ENCODE results near the gene ZNF217.
"Not testable (repeated sequence)": the region's sequence is repeated elsewhere in the genome, so short reads cannot be mapped to it uniquely, and the experiment has no call there.

ZNF217 gene

DNA sequence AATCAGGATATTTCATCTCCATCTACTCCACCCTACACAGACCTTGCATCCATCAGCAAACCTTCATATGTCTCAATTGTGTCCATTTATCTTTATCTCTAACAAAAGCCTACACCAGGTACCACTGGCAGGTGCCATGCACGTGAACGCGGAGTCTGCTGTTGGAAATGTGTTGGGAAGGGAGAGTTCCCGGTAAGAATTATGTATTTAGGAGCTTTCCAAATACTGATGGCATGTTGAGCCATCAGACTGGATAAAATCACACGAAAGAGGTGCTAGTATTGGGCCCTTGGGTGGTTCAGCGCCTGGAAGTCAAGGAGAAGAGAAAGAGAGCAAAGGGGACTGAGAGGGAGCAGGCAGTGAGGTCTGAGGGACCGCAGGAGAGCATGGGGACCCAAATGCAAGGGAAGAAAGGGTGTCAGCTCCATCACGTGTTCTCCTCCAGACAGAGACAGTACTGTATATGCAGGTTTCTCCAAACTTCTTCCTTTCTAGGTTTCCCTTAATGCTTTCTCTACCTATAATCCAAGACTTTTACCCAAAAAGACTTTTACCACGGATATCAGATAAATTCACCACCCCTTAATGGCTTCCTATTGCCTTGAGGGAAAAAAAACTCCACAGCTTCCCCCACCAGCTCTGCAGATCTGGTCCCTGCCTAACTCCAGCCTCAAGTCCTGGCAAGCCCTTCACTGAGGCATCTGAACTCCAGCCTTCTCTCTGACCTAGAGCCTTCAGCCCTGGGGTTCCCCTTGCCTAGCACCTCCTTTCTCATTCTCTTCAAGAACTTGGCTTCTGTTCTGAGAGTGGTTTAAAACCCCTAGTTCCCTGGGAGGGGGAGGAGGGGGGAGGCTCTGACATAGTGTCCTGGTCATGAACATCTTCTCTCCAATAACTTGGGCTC is 4.8 kb upstream of the ZNF217 start:
- TF ChIP-seq, protein P1, sequence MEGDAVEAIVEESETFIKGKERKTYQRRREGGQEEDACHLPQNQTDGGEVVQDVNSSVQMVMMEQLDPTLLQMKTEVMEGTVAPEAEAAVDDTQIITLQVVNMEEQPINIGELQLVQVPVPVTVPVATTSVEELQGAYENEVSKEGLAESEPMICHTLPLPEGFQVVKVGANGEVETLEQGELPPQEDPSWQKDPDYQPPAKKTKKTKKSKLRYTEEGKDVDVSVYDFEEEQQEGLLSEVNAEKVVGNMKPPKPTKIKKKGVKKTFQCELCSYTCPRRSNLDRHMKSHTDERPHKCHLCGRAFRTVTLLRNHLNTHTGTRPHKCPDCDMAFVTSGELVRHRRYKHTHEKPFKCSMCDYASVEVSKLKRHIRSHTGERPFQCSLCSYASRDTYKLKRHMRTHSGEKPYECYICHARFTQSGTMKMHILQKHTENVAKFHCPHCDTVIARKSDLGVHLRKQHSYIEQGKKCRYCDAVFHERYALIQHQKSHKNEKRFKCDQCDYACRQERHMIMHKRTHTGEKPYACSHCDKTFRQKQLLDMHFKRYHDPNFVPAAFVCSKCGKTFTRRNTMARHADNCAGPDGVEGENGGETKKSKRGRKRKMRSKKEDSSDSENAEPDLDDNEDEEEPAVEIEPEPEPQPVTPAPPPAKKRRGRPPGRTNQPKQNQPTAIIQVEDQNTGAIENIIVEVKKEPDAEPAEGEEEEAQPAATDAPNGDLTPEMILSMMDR (IDR thresholded peaks at IDR 0.05; ENCODE audit: control insufficient read depth, insufficient read depth, low read depth, low read length, missing control alignments): no peak
- no peak overlapping the region for H3K4me3 ChIP-seq (ENCODE audit: control insufficient read depth, low read depth, low read length)
- DNase-seq (ENCODE audit: low read depth): no peak

DNA sequence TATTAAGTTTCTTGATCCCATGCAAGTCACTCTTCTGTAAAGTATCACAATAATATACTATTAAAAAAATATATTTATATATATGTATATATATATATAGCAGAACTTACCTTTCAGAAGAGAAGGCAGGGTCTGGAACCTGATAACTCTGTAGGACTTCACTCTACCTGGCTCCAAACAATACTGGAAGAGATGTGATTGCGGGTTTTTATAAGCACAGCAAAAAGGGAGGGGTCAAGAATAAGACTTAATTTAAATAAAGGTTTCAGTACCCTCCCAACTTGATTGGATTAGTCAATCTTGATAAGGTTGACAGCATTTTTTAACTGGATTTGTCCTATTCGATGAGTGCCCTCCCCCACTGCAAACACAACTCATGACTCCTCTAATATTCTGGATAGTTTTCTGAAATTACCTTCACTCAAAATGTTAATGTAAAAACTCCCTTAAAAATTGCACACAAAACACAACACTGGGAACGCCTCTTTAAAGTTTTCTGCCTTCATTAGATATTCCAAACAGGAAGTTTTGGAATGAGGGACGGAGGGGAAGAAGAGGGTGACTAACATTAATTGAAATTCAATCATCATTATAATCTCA is 4.0 kb upstream of the ZNF217 start:
- TF ChIP-seq, protein P1 (IDR thresholded peaks at IDR 0.05; ENCODE audit: control insufficient read depth, insufficient read depth, low read depth, low read length, missing control alignments): no peak
- no peak overlapping the region for H3K4me3 ChIP-seq (ENCODE audit: control insufficient read depth, low read depth, low read length)
- DNase-seq (ENCODE audit: low read depth): no peak

DNA sequence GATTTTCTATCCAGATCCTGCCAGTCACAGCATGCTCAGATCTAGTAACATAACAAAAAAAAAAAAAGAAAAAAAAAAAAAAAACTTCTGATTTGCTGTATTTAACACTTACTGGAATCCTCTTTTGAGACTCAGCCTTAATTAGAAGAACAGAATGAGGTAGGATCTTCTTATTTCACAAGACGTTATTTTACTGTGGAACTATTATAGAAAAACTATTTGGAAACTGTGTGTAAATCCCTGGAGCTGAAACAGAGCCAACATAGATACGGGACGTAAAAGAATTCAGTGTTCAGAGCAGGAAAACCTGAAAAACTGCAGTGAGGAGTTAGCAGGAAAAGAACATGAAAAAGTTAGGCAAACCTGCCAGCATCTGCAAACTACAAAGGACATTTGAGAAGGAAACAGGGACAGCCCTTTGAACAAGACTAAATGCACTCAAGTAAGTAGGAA is 3.4 kb upstream of the ZNF217 start:
- no peak overlapping the region for H3K4me3 ChIP-seq (ENCODE audit: control insufficient read depth, low read depth, low read length)
- DNase-seq (ENCODE audit: low read depth): no peak

DNA sequence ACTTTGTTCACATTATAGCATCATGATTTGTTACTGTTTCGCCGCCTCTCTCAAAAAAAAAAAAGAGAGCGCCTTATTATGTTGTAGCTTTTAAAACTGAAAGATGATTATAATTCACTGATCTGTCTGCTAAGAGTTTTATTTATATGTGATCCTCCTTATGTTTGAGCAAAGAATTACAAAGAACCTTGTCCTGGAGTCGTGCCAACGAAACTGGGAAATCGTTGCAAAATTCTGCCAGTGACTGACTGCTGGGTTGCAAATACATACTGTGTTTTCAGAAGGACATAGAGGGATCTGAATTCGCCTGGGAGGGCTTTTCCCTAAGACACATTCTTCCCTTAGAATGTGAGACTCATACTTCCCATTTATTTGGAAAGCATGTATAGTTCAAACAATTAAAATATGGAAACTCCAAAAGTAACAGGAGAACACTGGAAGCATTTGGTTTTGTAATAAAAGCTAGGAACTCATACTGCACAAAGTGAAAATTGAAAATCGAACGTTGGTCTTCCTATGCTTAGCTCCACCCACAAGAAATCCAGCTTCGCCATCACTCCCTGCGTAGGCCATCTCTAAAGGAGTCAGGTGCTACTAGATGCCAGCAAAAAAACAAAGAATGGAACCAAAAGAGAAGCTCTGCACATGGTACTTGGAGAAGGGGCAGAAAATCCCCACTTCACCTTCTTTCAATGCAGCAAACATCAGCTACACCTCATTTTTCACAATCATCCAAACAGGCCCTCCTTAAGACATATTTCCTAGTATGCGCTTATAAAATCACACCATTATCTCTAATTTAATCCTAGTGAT is 2.8 kb upstream of the ZNF217 start:
- not testable (repeated sequence) for H3K4me3 ChIP-seq (ENCODE audit: control insufficient read depth, low read depth, low read length); DNase-seq (ENCODE audit: low read depth)

More for the DNA sequence above, 3.4 kb upstream of the ZNF217 start:
- TF ChIP-seq, protein P1 (IDR thresholded peaks at IDR 0.05; ENCODE audit: control insufficient read depth, insufficient read depth, low read depth, low read length, missing control alignments): no peak

DNA sequence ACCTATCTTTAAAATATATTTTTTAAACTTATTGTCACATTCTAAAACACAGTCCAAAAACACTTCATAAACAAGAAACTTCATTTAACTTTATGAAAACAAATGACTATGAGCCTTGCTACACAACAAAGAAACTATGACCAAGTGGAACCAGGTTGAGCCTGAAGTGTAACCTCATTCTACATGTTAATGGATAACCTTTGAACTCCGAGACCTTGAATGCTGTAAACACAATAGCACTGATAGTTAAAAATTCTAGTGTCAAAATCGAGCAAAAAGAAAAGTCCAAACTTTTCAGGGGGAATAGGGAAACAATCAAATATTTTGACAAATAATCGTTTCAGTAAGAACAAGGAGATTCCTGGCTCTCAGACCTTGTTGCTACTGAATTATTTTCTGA is 2.1 kb upstream of the ZNF217 start:
- not testable (repeated sequence) for H3K4me3 ChIP-seq (ENCODE audit: control insufficient read depth, low read depth, low read length); DNase-seq (ENCODE audit: low read depth)

DNA sequence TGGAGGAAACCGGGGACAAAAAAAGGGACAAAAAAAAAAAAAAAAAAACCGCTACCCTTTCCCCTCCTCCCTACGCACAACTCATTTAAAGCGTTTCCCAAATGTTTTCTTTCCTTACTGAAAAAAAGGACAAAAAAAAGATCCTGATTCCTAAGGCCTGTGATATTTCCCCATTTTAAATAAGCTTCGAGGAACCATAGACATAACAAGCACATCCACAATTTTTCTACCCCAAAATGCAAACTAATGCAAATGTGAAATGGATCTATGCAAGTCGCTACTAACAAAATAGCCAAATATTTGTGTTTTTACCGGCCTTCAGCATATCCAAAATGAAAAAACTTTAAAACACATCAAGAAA is 1.4 kb upstream of the ZNF217 start:
- TF ChIP-seq, protein P1 (IDR thresholded peaks at IDR 0.05; ENCODE audit: control insufficient read depth, insufficient read depth, low read depth, low read length, missing control alignments): no peak
- DNase-seq (ENCODE audit: low read depth): no peak

DNA sequence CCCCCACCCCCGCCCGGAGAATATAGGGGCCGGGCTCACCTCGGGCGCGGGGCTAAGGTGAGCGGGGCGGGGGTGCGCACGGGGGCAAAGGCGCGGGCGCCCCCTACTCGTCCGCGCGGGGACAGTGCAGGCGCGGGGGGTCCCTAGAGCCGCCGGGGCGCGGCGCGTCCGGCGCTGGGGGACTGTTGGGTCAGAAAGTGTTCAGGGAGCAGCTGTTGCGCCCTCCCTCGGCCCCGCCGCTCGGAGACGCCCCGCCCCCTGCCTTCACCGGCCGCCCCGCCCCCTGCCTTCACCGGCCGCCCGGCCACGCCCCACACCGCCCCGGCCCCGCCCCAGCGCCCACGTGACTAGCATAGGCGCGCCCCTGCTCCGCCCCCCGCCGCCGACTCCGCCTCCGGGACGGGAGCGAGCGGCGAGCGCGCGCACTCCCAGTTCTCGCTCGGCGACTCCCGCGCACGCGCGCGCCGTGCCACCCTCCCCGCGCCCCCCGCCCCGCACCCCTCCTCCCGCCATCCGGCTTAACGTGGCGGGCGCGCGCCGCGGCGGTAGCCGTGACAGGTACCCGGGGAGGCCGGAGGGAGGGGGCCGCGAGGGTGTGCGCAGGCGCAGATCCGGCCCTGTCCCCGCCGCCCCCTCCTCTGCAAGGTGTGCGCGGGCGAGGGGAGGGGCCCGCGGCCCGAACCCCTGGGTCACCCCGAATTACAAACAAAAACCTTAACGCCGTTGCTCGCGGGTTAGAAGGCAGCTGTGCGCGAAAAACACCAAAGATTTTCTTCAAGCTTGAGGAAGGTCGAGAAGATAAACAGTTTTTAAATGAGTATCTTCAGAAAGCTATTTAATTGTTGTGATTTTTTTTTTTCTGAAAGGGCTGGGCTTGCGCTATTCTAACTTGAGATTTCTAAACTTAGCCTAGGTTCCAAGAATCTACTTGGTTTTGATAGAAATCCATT is 704 bp upstream of the ZNF217 start:
- peak; percentile 59 for DNase-seq (ENCODE audit: low read depth)
- TF ChIP-seq, protein P1 (IDR thresholded peaks at IDR 0.05; ENCODE audit: control insufficient read depth, insufficient read depth, low read depth, low read length, missing control alignments): no peak
- peak overlapping the region; percentile 81 for H3K4me3 ChIP-seq (ENCODE audit: control insufficient read depth, low read depth, low read length)

More for the DNA sequence above, 1.4 kb upstream of the ZNF217 start:
- H3K4me3 ChIP-seq (ENCODE audit: control insufficient read depth, low read depth, low read length): peak overlapping the region; percentile 43

Data from AG09309 (cell line).